H1 (cell line): ENCODE measurements around the gene GSG1L. TPM values are rescaled to one million over a fixed set of nuclear protein-coding genes. Genes with fewer than 3 reads are reported as not detected.

Experiments used
- CTCF ChIA-PET: fragments of 300-600 bp; sonication (Branson Sonifier 250); formaldehyde crosslinking; loops from one replicate; lab custom pipeline; 2021; ENCODE audit not compliant: partially characterized antibody; lab: Charles Lee
- POLR2A ChIA-PET: fragments of 300-600 bp; sonication (Branson Sonifier 250); formaldehyde crosslinking; loops from one replicate; lab custom pipeline; 2021; ENCODE audit warnings: inconsistent platforms; ENCODE audit not compliant: partially characterized antibody; lab: Charles Lee
- DNase-seq, 2 experiments: peaks; one replicate each; pipeline versions ENCODE4 v3.0.0 to v3.0.0-alpha.2; 2010 to 2022; ENCODE audit warnings: low spot score in 2 of 2, low read depth in 1 of 2, mixed read lengths in 1 of 2
- FAIRE-seq: peaks from 2 replicates; lab custom pipeline; 2011; peaks lifted over from hg19 to GRCh38; lab: Jason Lieb, UNC
- H2AFZ ChIP-seq: 2 replicates; pipeline ENCODE4 v1.8.1; 2012; ENCODE audit warnings: low read length, inconsistent platforms
- H2AK5ac ChIP-seq: 2 replicates; pipeline ENCODE4 v1.6.1; 2013; ENCODE audit warnings: low read depth, low read length
- H2BK120ac ChIP-seq: replicated peaks from 2 replicates; pipeline ENCODE3; 2013; ENCODE audit warnings: low read depth, low read length, inconsistent platforms
- H2BK12ac ChIP-seq: 2 replicates; pipeline ENCODE4 v1.6.1; 2013; ENCODE audit warnings: low read depth, low read length
- H2BK15ac ChIP-seq: 2 replicates; pipeline ENCODE4 v1.6.1; 2013; ENCODE audit warnings: low read length
- H2BK20ac ChIP-seq: 2 replicates; pipeline ENCODE4 v1.6.1; 2013; ENCODE audit warnings: low read length
- H2BK5ac ChIP-seq: 2 replicates; pipeline ENCODE4 v1.6.1; 2013; ENCODE audit warnings: low read depth, low read length
- H3K14ac ChIP-seq: 2 replicates; pipeline ENCODE4 v1.6.1; 2013; ENCODE audit warnings: inconsistent platforms; ENCODE audit not compliant: insufficient read length
- H3K18ac ChIP-seq: 2 replicates; pipeline ENCODE4 v1.6.1; 2013; ENCODE audit warnings: low read length; ENCODE audit errors: extremely low read depth
- H3K23ac ChIP-seq: 2 replicates; pipeline ENCODE4 v1.6.1; 2013; ENCODE audit warnings: inconsistent platforms; ENCODE audit not compliant: insufficient read length
- H3K23me2 ChIP-seq: 2 replicates; pipeline ENCODE4 v1.6.1; 2013; ENCODE audit warnings: low read depth, low read length
- H3K27ac ChIP-seq: 2 replicates; pipeline ENCODE4 v1.6.1; 2011; ENCODE audit warnings: low read depth, low read length, inconsistent platforms
- H3K27me3 ChIP-seq, 4 experiments: replicated peaks in 1 of 4; 1 replicate in 1 of 4; 2 replicates in 3 of 4; pipeline versions ENCODE4 v1.6.1 to v1.8.1; 2011 to 2013; ENCODE audit warnings: low read length in 3 of 4, mild to moderate bottlenecking in 3 of 4, inconsistent platforms in 2 of 4, mixed read lengths in 2 of 4, moderate library complexity in 1 of 4; ENCODE audit not compliant: control insufficient read depth in 3 of 4, insufficient read depth in 3 of 4; ENCODE audit errors: extremely low read depth in 1 of 4
- H3K36me3 ChIP-seq, 4 experiments: 2 replicates each; pipeline versions ENCODE4 v1.6.1 to v1.8.1; 2011 to 2013; ENCODE audit warnings: mild to moderate bottlenecking in 4 of 4, low read length in 3 of 4, moderate library complexity in 2 of 4, control low read depth in 1 of 4, inconsistent platforms in 1 of 4; ENCODE audit not compliant: insufficient read depth in 4 of 4, control insufficient read depth in 2 of 4
- H3K4ac ChIP-seq: replicated peaks from 2 replicates; pipeline ENCODE3; 2013; ENCODE audit warnings: low read length, low read depth, mixed read lengths, inconsistent platforms; ENCODE audit not compliant: insufficient read length
- H3K4me1 ChIP-seq, 4 experiments: replicated peaks in 1 of 4; 1 replicate in 1 of 4; 2 replicates in 3 of 4; pipeline versions ENCODE4 v1.6.1 to v1.8.1; 2011 to 2013; ENCODE audit warnings: low read length in 3 of 4, inconsistent platforms in 2 of 4, mixed read lengths in 1 of 4; ENCODE audit not compliant: insufficient read depth in 4 of 4, control insufficient read depth in 3 of 4
- H3K4me2 ChIP-seq, 2 experiments: 2 replicates each; pipeline versions ENCODE4 v1.6.1 to v1.8.1; 2011 to 2013; ENCODE audit warnings: low read depth in 2 of 2, low read length in 2 of 2, control low read depth in 1 of 2, inconsistent platforms in 1 of 2, mild to moderate bottlenecking in 1 of 2; ENCODE audit not compliant: insufficient read depth in 1 of 2
- H3K4me3 ChIP-seq, 4 experiments: fragments of 200-600, 300-600 bp in 1 of 4; sonication (generic), shearing (Covaris generic), sonication (Bioruptor Twin) in 1 of 4; 2 replicates each; pipeline versions ENCODE4 v1.5.1 to v1.8.1; 2011 to 2016; ENCODE audit warnings: low read length in 4 of 4, low read depth in 3 of 4, control low read depth in 2 of 4, inconsistent platforms in 2 of 4, mild to moderate bottlenecking in 2 of 4, mixed read lengths in 1 of 4, moderate library complexity in 1 of 4; ENCODE audit not compliant: insufficient read depth in 2 of 4; ENCODE audit errors: extremely low read depth in 1 of 4
- H3K56ac ChIP-seq: replicated peaks from 2 replicates; pipeline ENCODE3; 2013; ENCODE audit warnings: low read depth, mild to moderate bottlenecking, mixed read lengths, low read length, inconsistent platforms; ENCODE audit not compliant: insufficient read length
- H3K79me1 ChIP-seq: 2 replicates; pipeline ENCODE4 v1.6.1; 2013; ENCODE audit warnings: low read depth, low read length, control low read depth
- H3K79me2 ChIP-seq, 2 experiments: 2 replicates each; pipeline versions ENCODE4 v1.6.1 to v1.8.1; 2012 to 2013; ENCODE audit warnings: low read length in 2 of 2, mild to moderate bottlenecking in 2 of 2, inconsistent platforms in 1 of 2; ENCODE audit not compliant: insufficient read depth in 2 of 2, control insufficient read depth in 1 of 2
- H3K9ac ChIP-seq, 4 experiments: replicated peaks in 1 of 4; 1 replicate in 1 of 4; 2 replicates in 3 of 4; pipeline versions ENCODE4 v1.6.1 to v1.8.1; 2011 to 2013; ENCODE audit warnings: low read depth in 3 of 4, low read length in 3 of 4, control low read depth in 2 of 4, mild to moderate bottlenecking in 2 of 4, moderate library complexity in 2 of 4, inconsistent platforms in 1 of 4; ENCODE audit errors: extremely low read depth in 1 of 4
- H3K9me3 ChIP-seq, 2 experiments: 2 replicates each; pipeline versions ENCODE4 v1.6.1 to v1.8.1; 2012 to 2013; ENCODE audit warnings: mild to moderate bottlenecking in 2 of 2, moderate library complexity in 2 of 2, control low read depth in 1 of 2, inconsistent platforms in 1 of 2, low read depth in 1 of 2, low read length in 1 of 2, mixed read lengths in 1 of 2; ENCODE audit not compliant: insufficient read depth in 2 of 2
- H4K20me1 ChIP-seq, 2 experiments: replicated peaks in 1 of 2; 2 replicates each; pipeline versions ENCODE3 to v1.8.1; 2011 to 2013; ENCODE audit warnings: inconsistent platforms in 2 of 2, low read length in 2 of 2, mild to moderate bottlenecking in 1 of 2; ENCODE audit not compliant: insufficient read depth in 2 of 2, control insufficient read depth in 1 of 2
- H4K5ac ChIP-seq: 2 replicates; pipeline ENCODE4 v1.6.1; 2013; ENCODE audit warnings: low read length, low read depth, mixed read lengths, inconsistent platforms; ENCODE audit not compliant: insufficient read length
- H4K8ac ChIP-seq: 2 replicates; pipeline ENCODE4 v1.8.0; 2013; ENCODE audit warnings: mild to moderate bottlenecking, moderate library complexity, low read length, inconsistent platforms; ENCODE audit not compliant: insufficient read depth; ENCODE audit errors: extremely low read depth
- H4K91ac ChIP-seq: replicated peaks from 2 replicates; pipeline ENCODE3; 2013; ENCODE audit warnings: low read length, mixed read lengths, inconsistent platforms; ENCODE audit not compliant: insufficient read length
- CBX8 ChIP-seq: fragments of 300-800, 300-1000 bp; sonication (generic); IDR thresholded peaks from 2 replicates; pipeline ENCODE4 v1.7.1; 2016; ENCODE audit warnings: low read depth, low read length, borderline replicate concordance
- CHD1 ChIP-seq: IDR thresholded peaks from 2 replicates; pipeline ENCODE4 v1.6.1; 2012; ENCODE audit warnings: low read depth, low read length, improper control_type of control experiment
- CREB1 ChIP-seq: IDR thresholded peaks from 2 replicates; pipeline ENCODE4 v1.6.1; 2012; ENCODE audit warnings: inconsistent platforms
- EP300 ChIP-seq, 2 experiments: IDR thresholded peaks; 1 replicate in 1 of 2; 2 replicates in 1 of 2; pipeline ENCODE4 v1.6.1; 2011 to 2012; ENCODE audit warnings: low read depth in 2 of 2, low read length in 2 of 2, mild to moderate bottlenecking in 2 of 2, borderline replicate concordance in 1 of 2, inconsistent platforms in 1 of 2, moderate library complexity in 1 of 2
- FOSL1 ChIP-seq: IDR thresholded peaks from 2 replicates; pipeline ENCODE4 v1.6.1; 2011; ENCODE audit warnings: mild to moderate bottlenecking, low read depth, low read length, moderate library complexity; ENCODE audit not compliant: insufficient read depth
- GABPA ChIP-seq: IDR thresholded peaks from 2 replicates; pipeline ENCODE4 v1.6.1; 2011; ENCODE audit warnings: mild to moderate bottlenecking, low read length, moderate library complexity, borderline replicate concordance; ENCODE audit not compliant: insufficient read depth
- RFX5 ChIP-seq: IDR thresholded peaks from 2 replicates; pipeline ENCODE4 v1.6.1; 2011; ENCODE audit warnings: low read depth, low read length, improper control_type of control experiment, borderline replicate concordance
- RNF2 ChIP-seq: fragments of 200-900, 300-1000 bp; sonication (generic); IDR thresholded peaks from 2 replicates; pipeline ENCODE4 v1.7.1; 2016; ENCODE audit warnings: borderline replicate concordance, low read depth, mild to moderate bottlenecking, antibody characterized with exemption, low read length; ENCODE audit not compliant: poor library complexity, severe bottlenecking; ENCODE audit errors: missing control alignments
- SIX5 ChIP-seq: IDR thresholded peaks from 2 replicates; pipeline ENCODE4 v1.6.1; 2011; ENCODE audit warnings: mild to moderate bottlenecking, low read depth, low read length
- SP1 ChIP-seq: IDR thresholded peaks from 2 replicates; pipeline ENCODE4 v1.6.1; 2011; ENCODE audit warnings: low read depth, low read length
- SP4 ChIP-seq: IDR thresholded peaks from 2 replicates; pipeline ENCODE4 v1.6.1; 2012; ENCODE audit warnings: low read length, inconsistent platforms
- TAF7 ChIP-seq: optimal IDR thresholded peaks from 2 replicates; pipeline ENCODE3; 2011; ENCODE audit warnings: low read depth, mild to moderate bottlenecking, inconsistent platforms, low read length, moderate library complexity, borderline replicate concordance
- ZNF274 ChIP-seq: IDR thresholded peaks from 2 replicates; pipeline ENCODE4 v1.7.0; 2012; ENCODE audit warnings: low read length, borderline replicate concordance; ENCODE audit errors: extremely low read depth
- WGBS, 2 experiments: shearing (Covaris generic) in 1 of 2; methylation state at CpG; one replicate each; pipeline versions ENCODE4 v1.1.6 to v1.1.7; 2013 to 2015; ENCODE audit warnings: low lambda C conversion rate in 2 of 2, mixed read lengths in 2 of 2, inconsistent platforms in 1 of 2, low coverage in 1 of 2, missing lambda C conversion rate in 1 of 2; ENCODE audit not compliant: insufficient replicate concordance in 2 of 2, insufficient coverage in 1 of 2, insufficient read length in 1 of 2; ENCODE audit errors: extremely low coverage in 1 of 2, missing lambda C conversion rate in 1 of 2; 5-methylcytosine and 5-hydroxymethylcytosine counted together
- polyA plus RNA-seq, 7 experiments: library from polyadenylated mRNA; depleted of rRNA in 3 of 7; stranded (reverse) in 5 of 7; unstranded in 2 of 7; fragments of >200 nt in 5 of 7; fragments of 200-250 nt in 2 of 7; gene quantifications; 1 replicate in 5 of 7; 2 replicates in 1 of 7; 4 replicates in 1 of 7; pipeline versions ENCODE4 v1.2.1 to v1.2.3, GENCODE V29; 2011 to 2013; ENCODE audit warnings: missing spikeins in 2 of 7, mixed read lengths in 2 of 7
- total RNA-seq: library from RNA; stranded (reverse); fragmentation: NEBNext Ultra II Directional; extraction: Animal tissue kit (Norgen Biotek cat#: 25700); gene quantifications from 2 replicates; pipeline ENCODE4 v1.2.1, GENCODE V29; 2021

The GSG1L gene
- total and polyA plus RNA-seq, 2 of the 8 experiments (the other 6 are each of a cell fraction or from before 2014, with no cell fraction given), result 0.71 to 1.1 TPM

GRCh38 chr16:27746076-27746855 is 317.2 kb downstream of the GSG1L start:
- H3K9me3 ChIP-seq, result no peaks in the 10 kb centered on the region
- FAIRE-seq (no peak), DNase-seq (no peak)
- H3K36me3 ChIP-seq, result no peaks in the 10 kb centered on the region
- H3K14ac ChIP-seq, result no peak overlapping the region
- no peak overlapping the region for H4K5ac ChIP-seq
- no peaks in the 10 kb centered on the region for H3K79me2 ChIP-seq
- peaks cover 0 to 2% of the 10 kb centered on the region in 2 experiments for H4K20me1 ChIP-seq
- no peak overlapping the region for H3K56ac ChIP-seq
- 0 out of 2 replicates have a peak, but pooled peaks cover 3% of the 10 kb centered on the region for H3K23me2 ChIP-seq
- no peak overlapping the region for H2BK15ac ChIP-seq
- ChIA-PET CTCF (interaction anchor here (0.9 to 1.6 kb wide), 9 partner anchors 9 to 342 kb away, joined by 3 to 7 read pairs (median 3); no protein-coding TSS in a partner anchor), POLR2A (no interaction called here)
- 91% methylated on average over 18 of the region's 18 CpGs; no CpG with 5 or more reads in 1 of the 2 experiments for WGBS, 2 experiments
- H3K27me3 ChIP-seq, result no peaks in the 10 kb centered on the region
- peaks cover 0 to 5% (median 0%) of the 10 kb centered on the region in 4 experiments; a peak in 2 of 7 replicates for H3K4me1 ChIP-seq
- H3K4me3 ChIP-seq, result no peak overlapping the region
- H3K4ac ChIP-seq, result no peak overlapping the region
- no peak overlapping the region for H2AFZ ChIP-seq
- no peak overlapping the region for H3K23ac ChIP-seq
- no peak overlapping the region for H2AK5ac ChIP-seq
- no peak overlapping the region for H4K91ac ChIP-seq
- no peak overlapping the region for H3K18ac ChIP-seq
- H4K8ac ChIP-seq, result no peak overlapping the region
- no peak overlapping the region for H3K9ac ChIP-seq
- H3K27ac ChIP-seq, result no peak overlapping the region
- no peak overlapping the region for H3K4me2 ChIP-seq
- H3K79me1 ChIP-seq, result no peaks in the 10 kb centered on the region
- no peak overlapping the region; the same call in 1 of the 2 replicates for H2BK5ac ChIP-seq
- no peak overlapping the region for H2BK12ac ChIP-seq
- H2BK120ac ChIP-seq, result no peak overlapping the region
- no peak overlapping the region for H2BK20ac ChIP-seq
- TF ChIP-seq SP1, result no peak
- no peak for TF ChIP-seq ZNF274
- TF ChIP-seq RNF2, result no peak
- TF ChIP-seq GABPA, result no peak
- TF ChIP-seq CREB1, result no peak
- no peak for TF ChIP-seq EP300 (IDR thresholded peaks at IDR 0.05; ENCODE audit: borderline replicate concordance in 1 of 2, low read depth in 2 of 2, low read length in 2 of 2)
- TF ChIP-seq RFX5, result no peak
- TF ChIP-seq FOSL1, result no peak
- TF ChIP-seq CHD1, result no peak
- TF ChIP-seq SIX5, result no peak
- TF ChIP-seq CBX8, result no peak
- no peak for TF ChIP-seq SP4
- TF ChIP-seq TAF7, result no peak
